ENCODE data around the gene BAIAP2.
"Not testable (repeated sequence)": the region's sequence is repeated elsewhere in the genome, so short reads cannot be mapped to it uniquely, and the experiment has no call there.

BAIAP2 gene

GRCh38 chr17:81022344-81022676, 12.6 kb upstream of the BAIAP2 start:
- DNase-seq = no peak

- DNase-seq = no peak
Observed at GRCh38 chr17:81025065-81025740, 9.7 kb upstream of the BAIAP2 start.

GRCh38 chr17:81025741-81026129, 9.2 kb upstream of the BAIAP2 start:
- DNase-seq = no peak

GRCh38 chr17:81026266-81027036, 8.5 kb upstream of the BAIAP2 start:
- DNase-seq = no peak

- no peak for DNase-seq
Observed at GRCh38 chr17:81027038-81027437, 7.9 kb upstream of the BAIAP2 start.

- DNase-seq = no peak
Observed at GRCh38 chr17:81027591-81028505, 7.1 kb upstream of the BAIAP2 start.

DNA sequence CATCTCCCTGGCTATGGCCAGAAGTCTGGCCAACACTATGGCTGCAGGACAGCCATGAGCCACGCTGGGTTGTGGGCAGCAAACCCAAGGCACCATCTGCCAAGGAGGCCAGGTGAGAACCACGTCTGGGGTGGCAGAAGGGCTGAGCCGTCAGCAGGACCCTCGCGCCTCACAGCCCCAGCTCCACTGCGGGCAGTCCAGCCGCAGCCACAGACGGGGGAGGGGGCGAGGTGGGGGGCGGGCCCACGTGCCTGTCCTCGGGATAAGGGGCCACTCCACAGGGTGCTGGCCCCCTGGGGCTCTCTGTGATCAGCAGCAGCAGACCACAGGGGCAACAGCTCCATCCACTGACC, 6.5 kb upstream of the BAIAP2 start:
- no peak for DNase-seq

- DNase-seq = no peak
Observed at GRCh38 chr17:81029859-81030258, 5.1 kb upstream of the BAIAP2 start.

GRCh38 chr17:81030312-81030711, 4.6 kb upstream of the BAIAP2 start:
- not testable (repeated sequence) for DNase-seq

GRCh38 chr17:81030741-81031565, 4.0 kb upstream of the BAIAP2 start:
- DNase-seq = no peak

GRCh38 chr17:81031566-81032550, 3.1 kb upstream of the BAIAP2 start:
- DNase-seq = no peak

GRCh38 chr17:81032641-81033480, 2.1 kb upstream of the BAIAP2 start:
- no peak for DNase-seq

DNA sequence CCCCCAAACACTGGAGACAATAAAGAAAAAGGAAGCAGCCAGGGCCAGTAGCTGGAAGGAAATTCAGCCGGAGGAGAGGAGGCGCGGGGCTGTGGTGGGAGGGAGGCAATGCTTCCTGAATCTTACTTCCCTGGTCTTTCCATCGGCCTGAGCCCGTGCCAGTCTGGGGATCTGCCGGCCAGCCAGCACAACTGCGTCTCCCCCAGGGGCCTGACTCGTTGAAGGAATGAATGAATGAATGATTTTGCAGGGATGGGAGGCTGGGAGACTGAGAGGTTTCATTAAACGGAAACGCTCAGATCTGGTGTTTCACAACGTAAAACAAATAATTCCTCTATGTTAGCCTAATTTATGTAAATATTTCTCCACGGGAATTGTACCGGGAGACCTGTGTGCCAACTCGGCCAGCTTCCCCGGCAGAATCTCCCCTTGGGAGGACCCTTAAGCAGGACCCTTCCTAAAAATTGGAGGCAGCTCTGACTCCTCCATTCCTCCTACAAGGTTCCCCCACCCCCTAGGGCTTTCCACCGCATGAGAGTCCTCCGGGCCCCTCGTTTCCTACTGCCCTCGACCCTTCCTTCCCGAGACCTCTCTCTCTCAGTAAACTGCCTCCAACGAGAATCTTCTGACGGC, 1.3 kb upstream of the BAIAP2 start:
- DNase-seq = peak; percentile 74 to 85

DNA sequence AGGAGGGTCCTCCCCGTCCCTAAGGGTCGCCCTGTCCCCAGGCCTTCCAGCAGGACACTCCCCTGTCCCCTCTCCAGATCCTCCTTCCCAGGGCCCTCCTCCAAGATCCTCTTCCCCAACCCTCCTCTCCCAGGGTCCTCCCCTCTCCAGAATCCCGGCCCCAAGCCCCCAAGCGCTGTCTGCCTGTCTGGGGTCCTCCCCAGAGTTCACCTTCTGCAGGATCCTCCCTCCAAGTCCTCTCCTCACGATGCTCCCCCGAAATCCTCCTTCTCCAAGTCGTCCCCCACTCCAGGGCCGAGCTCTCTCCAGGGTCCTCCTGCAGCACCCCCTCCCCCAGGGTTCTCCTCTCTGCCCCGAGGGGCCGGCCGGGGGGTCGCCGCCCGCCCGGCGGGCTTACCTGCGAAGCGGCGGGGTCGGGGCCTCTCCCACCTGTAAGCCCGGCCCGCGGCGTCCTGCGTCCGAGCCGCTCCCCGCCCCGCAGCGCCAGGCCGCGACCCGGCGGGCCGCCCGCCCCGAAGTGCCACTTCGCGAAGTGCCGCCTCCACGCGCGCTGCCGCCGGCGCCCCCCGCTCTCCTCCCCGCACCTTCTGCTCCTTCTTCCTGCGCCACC, 678 bp upstream of the BAIAP2 start:
- DNase-seq = peak; percentile 49 to 58

DNA sequence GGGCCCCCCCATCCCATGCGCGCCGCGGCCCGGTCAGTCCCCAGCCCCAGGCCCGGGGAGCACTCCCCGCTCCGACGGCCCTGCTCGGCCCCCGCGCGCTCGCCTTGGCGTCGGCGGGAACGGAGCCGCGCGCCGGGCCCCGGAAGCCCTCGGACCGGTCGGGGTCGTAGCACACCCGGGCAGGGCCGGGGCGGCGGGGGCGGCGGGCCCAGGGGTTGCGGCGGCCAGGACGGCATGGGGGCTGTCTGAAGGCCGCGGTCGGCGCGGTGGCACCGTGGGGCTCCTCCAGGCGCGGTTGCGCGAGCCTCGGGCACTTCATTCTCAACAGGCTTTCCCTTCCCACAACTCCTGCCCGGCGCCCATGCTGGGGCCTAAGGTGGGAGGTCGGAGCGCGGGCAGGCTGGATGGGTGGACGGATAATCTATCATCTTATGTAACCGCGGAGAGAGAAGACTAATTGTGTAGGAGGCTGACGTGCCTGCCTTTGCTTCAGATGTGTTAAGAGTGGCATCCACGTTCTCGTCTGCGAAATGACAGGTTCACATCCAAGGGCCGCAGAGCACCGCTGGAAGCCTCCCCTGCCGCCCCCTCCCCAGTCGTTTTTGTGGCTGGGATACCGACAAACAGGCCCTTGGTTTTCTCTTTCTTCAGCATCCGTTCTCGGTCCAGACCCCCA, 708 bp downstream of the BAIAP2 start:
- DNase-seq = peak in 1 of 2 experiments; percentile 35

GRCh38 chr17:81036197-81036941, 1.4 kb downstream of the BAIAP2 start:
- no peak for DNase-seq

GRCh38 chr17:81037026-81037797, 2.3 kb downstream of the BAIAP2 start:
- DNase-seq = no peak

Measured in Kasumi-1 (cell line).